WTC11 (cell line): ENCODE data around the gene AQP10. TPM values are rescaled to one million over a fixed set of nuclear protein-coding genes. Genes with fewer than 3 reads are reported as not detected.

Source experiments
- ATAC-seq: fragments of 200-7000 bp; cut with Tn5 transposase; 2 replicates; pipeline ENCODE4 v1.10.0; 2021; ENCODE audit warnings: mild to moderate bottlenecking, moderate library complexity
- CTCF ChIA-PET: fragments of 300-600 bp; sonication (Branson Sonifier 250); formaldehyde crosslinking; loops from one replicate; lab custom pipeline; 2021; ENCODE audit warnings: antibody characterized with exemption; lab: Charles Lee
- POLR2A ChIA-PET: fragments of 350-600 bp; sonication (Branson Sonifier 250); formaldehyde crosslinking; loops from one replicate; lab custom pipeline; 2021; ENCODE audit warnings: antibody characterized with exemption; lab: Charles Lee
- DNase-seq: peaks from one replicate; pipeline ENCODE4 v3.0.0; 2021; ENCODE audit warnings: low spot score
- H3K27ac Mint-ChIP-seq: 2 replicates; pipeline ENCODE4 v1.8.0; 2021; ENCODE audit warnings: mixed read lengths
- H3K27me3 Mint-ChIP-seq: 2 replicates; pipeline ENCODE4 v1.8.0; 2021; ENCODE audit warnings: low read depth, mild to moderate bottlenecking, moderate library complexity, mixed read lengths
- H3K36me3 Mint-ChIP-seq: 2 replicates; pipeline ENCODE4 v1.8.0; 2021; ENCODE audit warnings: mixed read lengths
- H3K4me1 Mint-ChIP-seq: 2 replicates; pipeline ENCODE4 v1.8.0; 2022; ENCODE audit warnings: mixed read lengths
- H3K4me3 Mint-ChIP-seq: 2 replicates; pipeline ENCODE4 v1.8.0; 2021; ENCODE audit warnings: mild to moderate bottlenecking, moderate library complexity, mixed read lengths
- H3K9me3 Mint-ChIP-seq: 2 replicates; pipeline ENCODE4 v1.8.0; 2021; ENCODE audit warnings: mixed read lengths
- ETV6 ChIP-seq: sonication (generic); formaldehyde crosslinking; IDR thresholded peaks from 2 replicates; pipeline ENCODE4 v1.8.1; 2022; ENCODE audit warnings: mild to moderate bottlenecking, missing genetic modification reagents
- FOXK1 ChIP-seq: sonication (generic); formaldehyde crosslinking; IDR thresholded peaks from 2 replicates; pipeline ENCODE4 v1.8.0; 2022; ENCODE audit warnings: mild to moderate bottlenecking, moderate library complexity, missing genetic modification reagents
- NR3C1 ChIP-seq: sonication (generic); formaldehyde crosslinking; conservative IDR thresholded peaks from 2 replicates; pipeline ENCODE4 v1.8.1; 2023; ENCODE audit warnings: low read depth, mild to moderate bottlenecking, missing genetic modification reagents
- STAT6 ChIP-seq: sonication (generic); formaldehyde crosslinking; conservative IDR thresholded peaks from 2 replicates; pipeline ENCODE4 v1.8.1; 2023; ENCODE audit warnings: mild to moderate bottlenecking, low read depth, missing genetic modification reagents, moderate library complexity
- total RNA-seq: library from RNA; stranded (reverse); gene quantifications from 3 replicates; pipeline ENCODE4 v1.2.3, GENCODE V29; 2021
- TF ChIP-seq, protein P1 (sequence below): fragments of 250-450 bp; sonication (Bioruptor Pico); conservative IDR thresholded peaks from 2 replicates; pipeline ENCODE4 v1.9.0; 2021; ENCODE audit warnings: mild to moderate bottlenecking
- TF ChIP-seq, protein P2 (sequence below): sonication (generic); formaldehyde crosslinking; IDR thresholded peaks from 2 replicates; pipeline ENCODE4 v1.8.0; 2022; ENCODE audit warnings: missing genetic modification reagents
- TF ChIP-seq, protein P3 (sequence below): sonication (generic); formaldehyde crosslinking; conservative IDR thresholded peaks from 2 replicates; pipeline ENCODE4 v1.8.1; 2022; ENCODE audit warnings: mild to moderate bottlenecking, missing genetic modification reagents
- TF ChIP-seq, protein P4 (sequence below): sonication (generic); formaldehyde crosslinking; IDR thresholded peaks from 2 replicates; pipeline ENCODE4 v1.8.1; 2023; ENCODE audit warnings: mild to moderate bottlenecking, missing genetic modification reagents
- TF ChIP-seq, protein P5 (sequence below): fragments of 200-600 bp; IDR thresholded peaks from 2 replicates; pipeline ENCODE4 v1.8.0; 2022; ENCODE audit warnings: antibody characterized with exemption

The AQP10 gene
- total RNA-seq, 1 experiment from 2014 or later = not detected

GRCh38 chr1:154272217-154272998 is 48.5 kb upstream of the AQP10 start, which contains the start of gene HAX1 (continued):
- no peak for TF ChIP-seq NR3C1 (CRISPR knock-in tag)
- TF ChIP-seq, protein P1, sequence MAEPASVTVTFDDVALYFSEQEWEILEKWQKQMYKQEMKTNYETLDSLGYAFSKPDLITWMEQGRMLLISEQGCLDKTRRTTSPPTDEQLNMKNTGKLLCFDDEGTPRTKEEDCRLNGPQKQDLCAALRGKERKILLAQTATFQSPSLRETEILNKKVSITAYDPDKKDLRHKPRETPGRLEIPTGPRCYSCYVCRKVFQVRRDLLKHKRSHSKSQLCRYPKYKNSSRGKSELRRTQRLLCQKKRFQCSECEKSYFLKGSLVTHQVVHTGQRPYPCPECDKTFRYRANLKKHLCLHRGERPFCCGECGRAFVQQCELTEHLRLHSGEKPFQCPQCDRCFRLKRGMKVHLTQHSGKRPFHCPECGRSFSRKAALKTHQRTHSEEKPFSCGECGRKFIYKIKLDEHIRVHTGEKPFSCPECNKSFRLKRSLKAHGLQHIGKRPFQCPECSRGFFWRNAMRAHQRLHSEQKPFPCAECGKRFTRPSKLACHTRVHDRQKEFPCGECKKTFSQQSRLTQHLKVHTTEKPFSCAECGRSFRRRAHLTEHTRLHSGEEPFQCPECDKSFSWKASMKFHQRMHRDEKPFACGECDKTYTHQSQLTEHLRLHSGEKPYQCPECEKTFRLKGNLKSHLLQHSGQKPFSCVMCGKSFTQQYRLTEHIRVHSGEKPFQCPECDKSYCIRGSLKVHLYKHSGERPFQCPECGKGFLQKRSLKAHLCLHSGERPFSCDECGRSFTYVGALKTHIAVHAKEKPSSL (CRISPR knock-in tag) = no peak; the same call in 1 of the 2 replicates
- TF ChIP-seq, protein P2, sequence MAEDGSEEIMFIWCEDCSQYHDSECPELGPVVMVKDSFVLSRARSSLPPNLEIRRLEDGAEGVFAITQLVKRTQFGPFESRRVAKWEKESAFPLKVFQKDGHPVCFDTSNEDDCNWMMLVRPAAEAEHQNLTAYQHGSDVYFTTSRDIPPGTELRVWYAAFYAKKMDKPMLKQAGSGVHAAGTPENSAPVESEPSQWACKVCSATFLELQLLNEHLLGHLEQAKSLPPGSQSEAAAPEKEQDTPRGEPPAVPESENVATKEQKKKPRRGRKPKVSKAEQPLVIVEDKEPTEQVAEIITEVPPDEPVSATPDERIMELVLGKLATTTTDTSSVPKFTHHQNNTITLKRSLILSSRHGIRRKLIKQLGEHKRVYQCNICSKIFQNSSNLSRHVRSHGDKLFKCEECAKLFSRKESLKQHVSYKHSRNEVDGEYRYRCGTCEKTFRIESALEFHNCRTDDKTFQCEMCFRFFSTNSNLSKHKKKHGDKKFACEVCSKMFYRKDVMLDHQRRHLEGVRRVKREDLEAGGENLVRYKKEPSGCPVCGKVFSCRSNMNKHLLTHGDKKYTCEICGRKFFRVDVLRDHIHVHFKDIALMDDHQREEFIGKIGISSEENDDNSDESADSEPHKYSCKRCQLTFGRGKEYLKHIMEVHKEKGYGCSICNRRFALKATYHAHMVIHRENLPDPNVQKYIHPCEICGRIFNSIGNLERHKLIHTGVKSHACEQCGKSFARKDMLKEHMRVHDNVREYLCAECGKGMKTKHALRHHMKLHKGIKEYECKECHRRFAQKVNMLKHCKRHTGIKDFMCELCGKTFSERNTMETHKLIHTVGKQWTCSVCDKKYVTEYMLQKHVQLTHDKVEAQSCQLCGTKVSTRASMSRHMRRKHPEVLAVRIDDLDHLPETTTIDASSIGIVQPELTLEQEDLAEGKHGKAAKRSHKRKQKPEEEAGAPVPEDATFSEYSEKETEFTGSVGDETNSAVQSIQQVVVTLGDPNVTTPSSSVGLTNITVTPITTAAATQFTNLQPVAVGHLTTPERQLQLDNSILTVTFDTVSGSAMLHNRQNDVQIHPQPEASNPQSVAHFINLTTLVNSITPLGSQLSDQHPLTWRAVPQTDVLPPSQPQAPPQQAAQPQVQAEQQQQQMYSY (CRISPR knock-in tag) = no peak
- TF ChIP-seq, protein P3, sequence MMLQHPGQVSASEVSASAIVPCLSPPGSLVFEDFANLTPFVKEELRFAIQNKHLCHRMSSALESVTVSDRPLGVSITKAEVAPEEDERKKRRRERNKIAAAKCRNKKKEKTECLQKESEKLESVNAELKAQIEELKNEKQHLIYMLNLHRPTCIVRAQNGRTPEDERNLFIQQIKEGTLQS (CRISPR knock-in tag) = no peak
- TF ChIP-seq, protein P4, sequence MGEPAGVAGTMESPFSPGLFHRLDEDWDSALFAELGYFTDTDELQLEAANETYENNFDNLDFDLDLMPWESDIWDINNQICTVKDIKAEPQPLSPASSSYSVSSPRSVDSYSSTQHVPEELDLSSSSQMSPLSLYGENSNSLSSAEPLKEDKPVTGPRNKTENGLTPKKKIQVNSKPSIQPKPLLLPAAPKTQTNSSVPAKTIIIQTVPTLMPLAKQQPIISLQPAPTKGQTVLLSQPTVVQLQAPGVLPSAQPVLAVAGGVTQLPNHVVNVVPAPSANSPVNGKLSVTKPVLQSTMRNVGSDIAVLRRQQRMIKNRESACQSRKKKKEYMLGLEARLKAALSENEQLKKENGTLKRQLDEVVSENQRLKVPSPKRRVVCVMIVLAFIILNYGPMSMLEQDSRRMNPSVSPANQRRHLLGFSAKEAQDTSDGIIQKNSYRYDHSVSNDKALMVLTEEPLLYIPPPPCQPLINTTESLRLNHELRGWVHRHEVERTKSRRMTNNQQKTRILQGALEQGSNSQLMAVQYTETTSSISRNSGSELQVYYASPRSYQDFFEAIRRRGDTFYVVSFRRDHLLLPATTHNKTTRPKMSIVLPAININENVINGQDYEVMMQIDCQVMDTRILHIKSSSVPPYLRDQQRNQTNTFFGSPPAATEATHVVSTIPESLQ = no peak

GRCh38 chr1:154272999-154273563 is 47.8 kb upstream of the AQP10 start:
- DNase-seq = no peak
- no peaks in the 10 kb centered on the region for H3K27me3 Mint-ChIP-seq
- ChIA-PET CTCF (interaction anchor here (1.1 to 4.4 kb wide), 3 partner anchors 62 to 73 kb away, joined by 3 to 30 read pairs (median 11); no protein-coding TSS in a partner anchor), POLR2A (interaction anchor here (0.7 kb wide), 1 partner anchor 54 kb away, joined by 3 read pairs; no protein-coding TSS in a partner anchor)
- peak overlapping the region; percentile 94 for H3K27ac Mint-ChIP-seq
- no peak for TF ChIP-seq FOXK1 (CRISPR knock-in tag)
- TF ChIP-seq, protein P5, sequence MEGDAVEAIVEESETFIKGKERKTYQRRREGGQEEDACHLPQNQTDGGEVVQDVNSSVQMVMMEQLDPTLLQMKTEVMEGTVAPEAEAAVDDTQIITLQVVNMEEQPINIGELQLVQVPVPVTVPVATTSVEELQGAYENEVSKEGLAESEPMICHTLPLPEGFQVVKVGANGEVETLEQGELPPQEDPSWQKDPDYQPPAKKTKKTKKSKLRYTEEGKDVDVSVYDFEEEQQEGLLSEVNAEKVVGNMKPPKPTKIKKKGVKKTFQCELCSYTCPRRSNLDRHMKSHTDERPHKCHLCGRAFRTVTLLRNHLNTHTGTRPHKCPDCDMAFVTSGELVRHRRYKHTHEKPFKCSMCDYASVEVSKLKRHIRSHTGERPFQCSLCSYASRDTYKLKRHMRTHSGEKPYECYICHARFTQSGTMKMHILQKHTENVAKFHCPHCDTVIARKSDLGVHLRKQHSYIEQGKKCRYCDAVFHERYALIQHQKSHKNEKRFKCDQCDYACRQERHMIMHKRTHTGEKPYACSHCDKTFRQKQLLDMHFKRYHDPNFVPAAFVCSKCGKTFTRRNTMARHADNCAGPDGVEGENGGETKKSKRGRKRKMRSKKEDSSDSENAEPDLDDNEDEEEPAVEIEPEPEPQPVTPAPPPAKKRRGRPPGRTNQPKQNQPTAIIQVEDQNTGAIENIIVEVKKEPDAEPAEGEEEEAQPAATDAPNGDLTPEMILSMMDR = no peak
- no peak for TF ChIP-seq ETV6
- TF ChIP-seq STAT6 (CRISPR knock-in tag) = no peak
- TF ChIP-seq, protein P3 (CRISPR knock-in tag) = 0 out of 2 replicates have a peak, but pooled peaks have one; percentile 34
- H3K9me3 Mint-ChIP-seq = no peaks in the 10 kb centered on the region
- peak overlapping the region; percentile 94 for H3K4me3 Mint-ChIP-seq
- H3K4me1 Mint-ChIP-seq = peaks cover 14% of the 10 kb centered on the region
- peaks cover 28% of the 10 kb centered on the region for H3K36me3 Mint-ChIP-seq
- peak; percentile 4 for ATAC-seq
